ENCODE measurements around the gene DNAJC5.
"Not testable (repeated sequence)": the region's sequence is repeated elsewhere in the genome, so short reads cannot be mapped to it uniquely, and the experiment has no call there.

The DNAJC5 gene

GRCh38 chr20:63955281-63955826, 60.4 kb downstream of the DNAJC5 start:
- DNase-seq (ENCODE audit: low read depth in 2 of 2), result no peak

- peak; percentile 80 to 83 for DNase-seq (ENCODE audit: low read depth in 2 of 2)
Measured at GRCh38 chr20:63955827-63956663, 61.1 kb downstream of the DNAJC5 start, which contains the start of gene UCKL1. TSS of gene UCKL1 (minus strand) at chr20:63956416. CDS start at chr20:63956372, 44 bp downstream.

DNA sequence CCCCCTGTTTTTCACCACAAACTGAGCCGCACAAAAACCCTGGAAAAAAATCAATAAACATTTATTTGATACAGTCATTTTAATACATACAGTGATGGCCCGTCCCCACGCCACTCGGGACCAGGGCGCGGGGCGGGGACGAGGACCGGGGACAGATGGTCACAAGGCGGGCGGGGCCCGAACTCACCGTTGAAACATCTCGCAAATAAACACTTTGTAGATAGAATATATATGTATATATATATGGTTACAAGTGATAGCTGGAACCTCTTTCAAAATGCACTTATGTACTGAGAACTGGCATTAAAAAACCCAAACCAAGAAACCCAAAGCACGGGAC, 61.7 kb downstream of the DNAJC5 start:
- no peak for DNase-seq (ENCODE audit: low read depth in 2 of 2)

DNA sequence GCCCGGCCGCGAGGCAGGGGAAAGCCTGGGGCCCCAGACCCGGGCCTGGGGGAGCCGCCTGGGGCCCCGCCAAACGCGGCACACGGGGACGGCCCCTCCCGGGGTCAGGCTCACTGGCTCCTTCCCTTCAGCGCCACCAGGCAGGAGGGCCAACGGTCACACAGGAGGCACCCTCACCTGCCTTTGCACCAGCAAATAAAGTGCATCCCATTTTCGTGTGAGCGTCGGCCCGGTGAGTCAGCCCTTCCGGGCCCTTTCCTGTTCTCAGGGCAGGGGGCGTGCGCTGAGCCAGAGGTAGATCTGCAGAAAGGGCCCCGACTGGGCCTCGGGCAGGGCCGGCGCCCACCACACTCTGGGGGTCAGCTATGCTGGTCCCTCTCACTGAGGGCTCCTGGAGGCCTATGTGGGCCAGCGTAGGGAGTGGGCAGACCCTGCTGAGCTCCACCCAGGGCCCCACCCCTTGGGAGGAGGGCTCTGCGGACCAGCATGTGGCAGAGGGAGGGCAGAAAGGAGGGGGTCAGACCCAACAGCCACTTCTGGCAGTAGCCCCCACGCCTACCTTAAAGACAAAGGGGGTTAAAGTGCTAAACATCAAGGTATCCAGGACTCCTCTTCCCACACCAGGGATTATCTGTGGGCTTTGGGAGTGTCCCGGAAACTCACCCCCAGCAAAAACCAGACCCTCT, 62.2 kb downstream of the DNAJC5 start:
- peak; percentile 53 to 60 for DNase-seq (ENCODE audit: low read depth in 2 of 2)

GRCh38 chr20:63957690-63958441, 62.9 kb downstream of the DNAJC5 start:
- DNase-seq (ENCODE audit: low read depth in 2 of 2), result no peak

DNA sequence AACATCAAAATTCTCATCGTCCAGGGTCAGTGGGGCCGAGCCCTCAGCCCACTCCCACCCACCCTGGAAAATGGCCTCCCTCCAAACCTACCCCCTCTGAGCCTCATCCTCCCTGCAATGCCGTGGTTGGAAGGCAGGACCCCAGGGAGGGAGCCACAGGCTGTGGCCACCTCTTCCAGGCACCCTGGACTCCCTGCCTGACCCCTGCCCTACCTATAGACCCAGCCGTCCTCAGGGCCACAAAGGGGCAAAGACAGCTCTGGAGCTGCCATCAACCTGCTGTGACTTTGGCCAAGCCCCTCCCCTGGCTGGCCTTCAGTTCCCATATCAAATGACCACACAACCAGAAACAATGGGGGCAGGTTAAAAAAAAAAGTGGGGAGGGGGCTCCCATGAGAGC, 63.5 kb downstream of the DNAJC5 start:
- DNase-seq (ENCODE audit: low read depth in 2 of 2), result no peak

- DNase-seq (ENCODE audit: low read depth in 2 of 2), result no peak
Measured at GRCh38 chr20:63958964-63959698, 64.2 kb downstream of the DNAJC5 start.

GRCh38 chr20:63959699-63960075, 64.8 kb downstream of the DNAJC5 start:
- DNase-seq (ENCODE audit: low read depth in 2 of 2), result no peak

- not testable (repeated sequence) for DNase-seq (ENCODE audit: low read depth in 2 of 2)
Measured at GRCh38 chr20:63960654-63961621, 66.0 kb downstream of the DNAJC5 start.

DNA sequence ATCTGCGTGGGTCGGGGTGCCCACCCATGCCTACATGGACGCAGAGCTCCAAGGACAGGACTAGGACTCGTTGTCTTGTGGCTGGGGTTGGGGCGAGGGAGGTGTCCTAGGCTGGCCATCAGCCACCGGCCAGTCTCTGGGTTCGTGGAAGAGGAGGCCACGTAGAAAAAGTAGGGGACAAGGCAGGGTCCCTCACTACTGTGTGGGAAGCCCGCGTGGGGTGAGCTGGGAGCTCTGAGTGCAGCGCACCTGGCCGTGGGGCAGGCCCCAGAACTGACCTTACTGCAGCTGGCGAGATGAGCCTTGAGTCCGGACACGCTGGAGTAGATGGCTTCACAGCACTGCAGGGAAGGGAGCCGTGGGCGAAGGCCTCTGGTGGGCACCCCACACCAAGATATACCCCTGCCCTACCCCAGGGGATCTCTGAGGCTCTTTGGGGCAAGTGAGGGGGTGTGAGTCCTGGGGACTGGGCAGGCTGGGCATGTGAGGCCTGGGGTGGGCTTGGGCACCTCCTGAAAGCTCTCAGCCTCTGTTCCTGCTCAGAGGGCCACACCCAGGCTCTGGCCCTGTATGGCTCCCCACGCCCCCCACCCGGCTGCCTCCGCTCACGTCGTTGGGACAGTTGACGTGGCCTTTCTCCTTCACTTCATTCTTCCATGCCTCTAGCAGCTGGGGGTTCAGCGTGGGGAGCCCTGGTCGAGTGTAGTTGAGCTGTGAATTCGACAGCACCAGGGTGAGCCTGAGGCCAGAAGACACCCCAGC, 66.9 kb downstream of the DNAJC5 start:
- DNase-seq (ENCODE audit: low read depth in 2 of 2), result no peak

DNA sequence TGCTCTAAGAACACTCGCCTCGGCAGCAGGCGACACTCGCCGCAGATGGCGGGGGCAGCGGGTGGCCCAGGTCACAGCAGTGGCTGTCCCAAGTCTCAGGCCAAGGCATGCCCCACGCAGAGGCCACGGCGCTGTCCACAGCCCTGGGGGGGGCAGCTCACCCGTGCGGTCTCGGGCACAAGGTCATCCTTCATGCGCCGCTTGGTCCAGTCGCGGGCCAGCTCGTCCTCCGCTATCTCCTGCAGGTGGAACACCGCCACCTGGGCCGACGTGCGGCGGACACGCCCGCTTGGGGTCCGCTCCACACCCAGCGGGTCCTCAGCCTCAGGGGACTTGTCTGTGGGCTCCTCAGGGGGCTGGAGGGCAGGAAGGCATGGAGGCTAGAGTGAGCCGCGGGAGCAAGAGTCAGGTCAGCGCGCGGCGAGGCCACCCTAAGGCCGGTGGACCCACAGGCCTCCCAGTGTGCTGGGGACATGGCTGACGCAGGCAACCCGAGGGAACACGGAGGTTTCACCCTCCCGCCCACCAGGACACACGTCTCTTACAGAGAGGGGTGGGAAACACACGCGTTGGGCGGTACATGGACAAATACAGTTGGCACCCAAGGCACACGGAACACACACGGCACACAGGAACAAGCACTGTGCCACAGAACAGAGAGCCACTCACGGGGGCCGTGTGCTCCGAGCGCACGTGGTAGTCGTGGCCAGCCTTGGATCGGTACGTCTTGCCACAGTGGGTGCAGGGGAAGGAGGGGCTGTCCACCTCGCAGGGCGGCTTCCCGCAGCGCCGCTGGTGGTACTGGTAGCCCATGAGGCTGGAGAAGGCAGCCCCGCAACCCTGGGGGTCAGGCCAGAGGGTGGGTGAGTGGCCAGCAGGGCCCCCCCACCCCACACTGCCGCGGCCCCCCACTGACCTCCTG, 67.8 kb downstream of the DNAJC5 start:
- no peak for DNase-seq (ENCODE audit: low read depth in 2 of 2)

- no peak for DNase-seq (ENCODE audit: low read depth in 2 of 2)
Measured at GRCh38 chr20:63963348-63963741, 68.4 kb downstream of the DNAJC5 start.

DNA sequence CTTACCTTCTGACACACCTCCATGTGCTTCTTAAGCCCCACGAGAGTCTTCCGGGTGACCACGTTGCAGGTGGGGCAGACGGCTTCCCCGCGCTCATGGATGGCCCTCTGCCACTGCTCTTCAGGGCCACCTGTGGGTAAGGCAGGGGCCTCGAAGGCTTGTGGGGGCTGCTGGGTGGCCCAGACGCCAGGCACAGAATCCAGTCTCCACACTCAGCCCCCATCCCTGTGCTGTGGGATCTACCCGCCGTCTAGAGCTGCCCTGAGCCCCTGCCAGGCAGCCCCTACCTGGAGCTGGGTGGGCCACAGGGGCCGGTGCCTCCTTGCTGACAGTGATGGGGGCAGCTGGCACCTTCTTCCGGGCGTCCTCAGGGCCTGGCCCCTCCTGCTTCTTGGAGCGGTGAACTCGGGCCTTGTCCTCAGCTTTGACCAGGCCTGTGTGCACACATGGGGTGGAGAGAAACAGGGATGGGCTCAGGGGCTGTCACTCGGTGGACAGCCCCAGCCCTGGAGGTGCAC, 68.9 kb downstream of the DNAJC5 start:
- DNase-seq (ENCODE audit: low read depth in 2 of 2), result no peak

DNA sequence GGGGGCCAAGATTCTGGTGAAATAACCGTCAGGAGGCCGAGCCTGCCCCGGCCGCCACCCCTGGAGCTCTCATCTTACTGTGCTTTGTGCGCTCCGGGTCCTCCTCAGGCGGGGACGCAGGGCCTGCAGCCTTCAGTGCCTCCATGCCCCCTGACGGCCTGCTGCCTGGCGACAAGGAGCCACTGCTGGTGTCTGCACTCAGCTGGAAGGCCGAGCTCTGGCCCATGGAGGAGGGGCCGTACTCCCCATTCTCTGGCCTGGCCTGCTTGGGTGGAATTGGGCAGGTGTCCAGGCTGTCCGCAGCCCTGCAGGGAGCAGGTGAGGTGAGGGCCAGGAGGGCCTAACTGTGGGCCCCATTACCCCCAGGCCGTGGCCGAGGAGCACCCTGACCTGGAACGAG, 69.5 kb downstream of the DNAJC5 start:
- no peak for DNase-seq (ENCODE audit: low read depth in 2 of 2)

DNA sequence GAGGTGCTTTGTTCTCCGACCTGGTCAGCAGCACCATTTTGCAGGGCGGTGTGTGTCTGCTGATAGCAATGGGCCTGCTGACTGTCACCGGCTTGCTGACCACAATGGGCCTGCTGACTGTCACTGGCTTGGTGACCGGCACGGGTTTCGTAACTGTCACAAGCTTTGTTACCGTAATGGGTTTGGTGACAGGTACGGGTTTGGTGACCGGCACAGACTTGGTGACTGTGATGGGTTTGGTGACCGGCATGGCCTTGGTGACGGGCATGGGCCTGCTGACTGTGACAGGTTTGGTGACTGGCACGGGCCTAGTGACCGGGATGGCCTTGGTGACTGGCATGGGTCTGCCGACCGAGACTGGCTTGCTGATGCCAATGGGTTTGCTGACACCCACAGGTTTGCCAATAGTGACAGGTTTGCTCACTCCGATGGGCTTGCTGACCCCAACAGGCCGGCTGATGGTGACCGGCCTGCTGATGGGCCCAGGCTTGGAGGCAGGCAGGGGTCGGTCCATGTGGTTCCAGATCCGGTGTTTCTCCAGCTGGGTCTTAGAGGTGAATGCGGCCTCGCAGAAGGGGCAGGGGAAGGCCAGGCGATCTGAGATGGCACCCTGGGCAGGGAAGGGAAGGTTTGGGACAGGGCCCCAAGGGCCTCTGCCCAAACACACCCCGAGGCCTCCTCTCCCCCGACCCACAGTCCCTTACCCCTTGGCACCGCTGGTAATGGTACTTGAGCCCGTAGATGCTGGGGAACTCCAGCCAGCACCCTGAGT, 71.4 kb downstream of the DNAJC5 start:
- no peak for DNase-seq (ENCODE audit: low read depth in 2 of 2)

GRCh38 chr20:63966944-63967322, 72.0 kb downstream of the DNAJC5 start:
- DNase-seq (ENCODE audit: low read depth in 2 of 2), result no peak

GRCh38 chr20:63967330-63968135, 72.6 kb downstream of the DNAJC5 start:
- DNase-seq (ENCODE audit: low read depth in 2 of 2), result no peak
